ENCODE measurements around the gene EIF2AK3.
"Not testable (repeated sequence)": the region's sequence is repeated elsewhere in the genome, so short reads cannot be mapped to it uniquely, and the experiment has no call there.

The EIF2AK3 gene

DNA sequence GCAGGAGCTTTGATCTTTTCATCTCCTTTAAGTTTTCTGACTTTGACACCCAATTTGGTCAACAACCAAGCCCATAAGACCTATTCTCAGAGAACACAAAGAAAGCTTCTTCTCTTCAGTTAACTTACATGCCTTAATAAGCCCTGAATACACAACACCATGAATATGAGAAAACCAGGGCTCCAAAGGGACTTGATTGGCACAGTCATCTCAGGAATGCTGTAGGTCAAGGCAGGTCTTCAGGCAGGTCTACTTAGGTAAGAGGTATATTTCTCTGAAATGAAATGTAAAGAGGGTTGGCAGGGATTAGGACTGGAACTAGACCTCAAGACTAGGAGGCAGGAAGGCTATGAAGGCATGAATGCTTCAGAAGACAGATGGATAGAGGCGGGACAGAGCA lies 24.4 kb upstream of the EIF2AK3 start:
- TF ChIP-seq, protein P1, sequence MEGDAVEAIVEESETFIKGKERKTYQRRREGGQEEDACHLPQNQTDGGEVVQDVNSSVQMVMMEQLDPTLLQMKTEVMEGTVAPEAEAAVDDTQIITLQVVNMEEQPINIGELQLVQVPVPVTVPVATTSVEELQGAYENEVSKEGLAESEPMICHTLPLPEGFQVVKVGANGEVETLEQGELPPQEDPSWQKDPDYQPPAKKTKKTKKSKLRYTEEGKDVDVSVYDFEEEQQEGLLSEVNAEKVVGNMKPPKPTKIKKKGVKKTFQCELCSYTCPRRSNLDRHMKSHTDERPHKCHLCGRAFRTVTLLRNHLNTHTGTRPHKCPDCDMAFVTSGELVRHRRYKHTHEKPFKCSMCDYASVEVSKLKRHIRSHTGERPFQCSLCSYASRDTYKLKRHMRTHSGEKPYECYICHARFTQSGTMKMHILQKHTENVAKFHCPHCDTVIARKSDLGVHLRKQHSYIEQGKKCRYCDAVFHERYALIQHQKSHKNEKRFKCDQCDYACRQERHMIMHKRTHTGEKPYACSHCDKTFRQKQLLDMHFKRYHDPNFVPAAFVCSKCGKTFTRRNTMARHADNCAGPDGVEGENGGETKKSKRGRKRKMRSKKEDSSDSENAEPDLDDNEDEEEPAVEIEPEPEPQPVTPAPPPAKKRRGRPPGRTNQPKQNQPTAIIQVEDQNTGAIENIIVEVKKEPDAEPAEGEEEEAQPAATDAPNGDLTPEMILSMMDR (IDR thresholded peaks at IDR 0.05; ENCODE audit: borderline replicate concordance, extremely low read depth, low read length, poor library complexity, severe bottlenecking), result no peak
- TF ChIP-seq EZH2 (IDR thresholded peaks at IDR 0.05; ENCODE audit: borderline replicate concordance, low read depth, low read length, severe bottlenecking), result no peak
- Histone ChIP-seq H3K9me3 (ENCODE audit: insufficient read depth, low read length, severe bottlenecking) (no peaks in the 10 kb centered on the region), H3K27me3 (ENCODE audit: insufficient read depth, low read length, poor library complexity) (no peaks in the 10 kb centered on the region), H3K36me3 (ENCODE audit: insufficient read depth, low read length) (no peaks in the 10 kb centered on the region), H2AFZ (ENCODE audit: low read depth, low read length) (no peak overlapping the region), H3K4me2 (ENCODE audit: insufficient read depth, low read length) (no peak overlapping the region), H3K9ac (ENCODE audit: low read depth, low read length) (no peak overlapping the region), H4K20me1 (ENCODE audit: insufficient read depth, low read length) (no peaks in the 10 kb centered on the region), H3K4me1 (ENCODE audit: insufficient read depth, low read length) (no peaks in the 10 kb centered on the region), H3K4me3 (ENCODE audit: low read depth in 1 of 2, low read length in 2 of 2) (no peak overlapping the region), H3K27ac (ENCODE audit: low read length) (no peak overlapping the region), H3K79me2 (ENCODE audit: insufficient read depth, low read length) (no peaks in the 10 kb centered on the region)
- no peak for DNase-seq
- ATAC-seq (ENCODE audit: insufficient read depth, low read depth), result no peak

DNA sequence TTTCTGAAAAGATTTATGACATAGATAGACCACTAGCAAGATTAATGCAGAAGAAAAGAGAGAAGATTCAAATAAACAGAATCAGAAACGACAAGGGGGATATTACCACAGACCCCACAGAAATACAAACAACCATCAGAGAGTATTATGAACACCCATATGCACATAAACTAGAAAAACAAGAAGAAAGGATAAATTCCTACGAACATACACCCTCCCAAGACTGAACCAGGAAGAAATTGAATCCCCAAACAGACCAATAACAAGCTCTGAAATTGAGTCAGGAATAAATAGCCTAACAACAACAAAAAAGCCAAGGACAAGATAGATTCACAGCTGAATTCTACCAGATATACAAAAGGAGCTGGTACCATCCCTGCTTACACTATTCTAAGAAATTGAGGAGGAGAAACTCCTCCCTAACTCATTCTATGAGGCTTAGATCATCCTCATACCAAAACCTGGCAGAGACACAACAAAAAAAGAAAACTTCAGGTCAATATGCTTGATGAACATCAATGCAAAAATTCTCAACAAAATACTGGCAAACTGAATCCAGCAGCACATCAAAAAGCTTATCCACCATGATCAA lies 18.1 kb upstream of the EIF2AK3 start:
- not testable (repeated sequence) for H3K36me3 ChIP-seq (ENCODE audit: insufficient read depth, low read length); H3K4me2 ChIP-seq (ENCODE audit: insufficient read depth, low read length); H3K79me2 ChIP-seq (ENCODE audit: insufficient read depth, low read length); ATAC-seq (ENCODE audit: insufficient read depth, low read depth); DNase-seq; H3K9ac ChIP-seq (ENCODE audit: low read depth, low read length); H3K27me3 ChIP-seq (ENCODE audit: insufficient read depth, low read length, poor library complexity); H3K4me3 ChIP-seq (ENCODE audit: low read depth in 1 of 2, low read length in 2 of 2); H3K9me3 ChIP-seq (ENCODE audit: insufficient read depth, low read length, severe bottlenecking); H2AFZ ChIP-seq (ENCODE audit: low read depth, low read length); H3K4me1 ChIP-seq (ENCODE audit: insufficient read depth, low read length); H3K27ac ChIP-seq (ENCODE audit: low read length); H4K20me1 ChIP-seq (ENCODE audit: insufficient read depth, low read length)

DNA sequence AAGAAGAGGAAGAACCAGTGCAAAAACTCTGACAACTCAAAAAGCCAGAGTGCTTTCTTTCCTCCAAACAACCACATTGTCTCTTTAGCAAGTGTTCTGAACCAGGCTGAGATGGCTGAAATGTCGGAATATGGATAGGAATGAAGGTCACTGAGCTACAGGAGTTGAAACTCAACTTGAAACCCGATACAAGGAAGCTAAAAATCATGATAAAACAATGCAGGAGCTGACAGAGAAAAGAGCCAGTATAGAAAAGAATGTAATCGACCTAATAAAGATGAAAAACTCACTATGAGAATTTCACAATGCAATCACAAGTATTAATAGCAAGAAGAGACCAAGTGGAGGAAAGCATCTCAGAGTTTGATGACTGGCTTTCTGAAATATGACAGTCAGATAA lies 15.0 kb upstream of the EIF2AK3 start:
- Histone ChIP-seq H3K9me3 (ENCODE audit: insufficient read depth, low read length, severe bottlenecking) (no peaks in the 10 kb centered on the region), H3K4me2 (ENCODE audit: insufficient read depth, low read length) (no peak overlapping the region), H3K9ac (ENCODE audit: low read depth, low read length) (no peak overlapping the region), H3K4me3 (ENCODE audit: low read depth in 1 of 2, low read length in 2 of 2) (no peak overlapping the region), H3K4me1 (ENCODE audit: insufficient read depth, low read length) (no peaks in the 10 kb centered on the region), H2AFZ (ENCODE audit: low read depth, low read length) (no peak overlapping the region), H3K27ac (ENCODE audit: low read length) (no peak overlapping the region), H3K27me3 (ENCODE audit: insufficient read depth, low read length, poor library complexity) (no peaks in the 10 kb centered on the region), H3K36me3 (ENCODE audit: insufficient read depth, low read length) (no peaks in the 10 kb centered on the region), H4K20me1 (ENCODE audit: insufficient read depth, low read length) (no peaks in the 10 kb centered on the region), H3K79me2 (ENCODE audit: insufficient read depth, low read length) (no peaks in the 10 kb centered on the region)
- ATAC-seq (ENCODE audit: insufficient read depth, low read depth) (no peak), DNase-seq (no peak)
- TF ChIP-seq, protein P1 (IDR thresholded peaks at IDR 0.05; ENCODE audit: borderline replicate concordance, extremely low read depth, low read length, poor library complexity, severe bottlenecking), result no peak
- TF ChIP-seq EZH2 (IDR thresholded peaks at IDR 0.05; ENCODE audit: borderline replicate concordance, low read depth, low read length, severe bottlenecking), result no peak

DNA sequence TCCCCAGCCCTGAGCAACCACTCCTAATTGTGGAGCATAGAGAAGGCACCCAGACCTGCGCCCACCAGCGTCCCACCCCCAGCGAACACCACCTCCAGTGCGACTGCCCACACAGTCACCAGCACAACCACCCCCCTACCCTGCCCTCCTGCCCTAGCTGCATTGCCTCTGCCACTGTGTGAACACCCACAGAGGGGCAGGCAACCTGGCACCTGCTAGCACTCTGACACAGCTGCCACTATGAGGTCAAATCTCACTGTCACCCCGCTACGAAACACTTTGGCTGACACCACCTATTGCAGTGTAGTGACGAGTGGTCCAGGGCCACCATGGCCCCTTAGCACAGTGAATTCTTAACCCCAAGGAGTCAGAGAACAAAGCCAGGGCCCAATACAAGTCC lies 14.1 kb upstream of the EIF2AK3 start:
- Histone ChIP-seq H3K4me3 (ENCODE audit: low read depth in 1 of 2, low read length in 2 of 2) (no peak overlapping the region), H3K27ac (ENCODE audit: low read length) (no peak overlapping the region), H3K79me2 (ENCODE audit: insufficient read depth, low read length) (no peaks in the 10 kb centered on the region), H3K4me2 (ENCODE audit: insufficient read depth, low read length) (no peak overlapping the region), H3K36me3 (ENCODE audit: insufficient read depth, low read length) (no peaks in the 10 kb centered on the region), H3K9ac (ENCODE audit: low read depth, low read length) (no peak overlapping the region), H4K20me1 (ENCODE audit: insufficient read depth, low read length) (no peaks in the 10 kb centered on the region), H3K9me3 (ENCODE audit: insufficient read depth, low read length, severe bottlenecking) (no peaks in the 10 kb centered on the region), H2AFZ (ENCODE audit: low read depth, low read length) (no peak overlapping the region), H3K4me1 (ENCODE audit: insufficient read depth, low read length) (no peaks in the 10 kb centered on the region), H3K27me3 (ENCODE audit: insufficient read depth, low read length, poor library complexity) (no peaks in the 10 kb centered on the region)
- DNase-seq (no peak), ATAC-seq (ENCODE audit: insufficient read depth, low read depth) (no peak)
- TF ChIP-seq, protein P1 (IDR thresholded peaks at IDR 0.05; ENCODE audit: borderline replicate concordance, extremely low read depth, low read length, poor library complexity, severe bottlenecking), result no peak
- no peak for TF ChIP-seq EZH2 (IDR thresholded peaks at IDR 0.05; ENCODE audit: borderline replicate concordance, low read depth, low read length, severe bottlenecking)
